Heart left ventricle (tissue), 16 donors: ENCODE measurements around the gene MALRD1. TPM values are rescaled to one million over a fixed set of nuclear protein-coding genes. Genes with fewer than 3 reads are reported as not detected.

Experiments
- ATAC-seq, 4 donors: fragments of 200-7000 bp; cut with Tn5 transposase; one replicate each; pipeline ENCODE4 v1.9.1; 2020 to 2022; ENCODE audit warnings: moderate library complexity in 4 of 4, mild to moderate bottlenecking in 3 of 4, moderate number of reproducible peaks in 1 of 4
- DNase-seq, 5 donors: peaks; one replicate each; pipeline ENCODE4 v3.0.0-alpha.2; 2020
- H3K27ac ChIP-seq, 12 donors: fragments of 200-600 bp; sonication (generic) in 4 of 12; one replicate each; pipeline versions ENCODE4 v1.5.0 to v1.8.0; 2016 to 2022; ENCODE audit warnings: mild to moderate bottlenecking in 2 of 12
- H3K27me3 ChIP-seq, 9 donors: fragments of 200-600 bp; sonication (generic) in 2 of 9; one replicate each; pipeline versions ENCODE4 v1.5.1 to v1.8.0; 2016 to 2022; ENCODE audit warnings: mild to moderate bottlenecking in 3 of 9
- H3K36me3 ChIP-seq, 9 donors: fragments of 200-600 bp; sonication (generic) in 2 of 9; one replicate each; pipeline versions ENCODE4 v1.5.0 to v1.8.0; 2018 to 2022; ENCODE audit warnings: mild to moderate bottlenecking in 2 of 9
- H3K4me1 ChIP-seq, 12 donors: fragments of 200-600 bp; sonication (generic) in 4 of 12; one replicate each; pipeline versions ENCODE4 v1.5.0 to v1.8.0; 2016 to 2022; ENCODE audit warnings: mild to moderate bottlenecking in 3 of 12
- H3K4me3 ChIP-seq, 12 donors: fragments of 200-600 bp; sonication (generic) in 4 of 12; one replicate each; pipeline versions ENCODE4 v1.5.0 to v1.8.0; 2017 to 2022; ENCODE audit warnings: mild to moderate bottlenecking in 9 of 12, moderate library complexity in 4 of 12
- H3K9me3 ChIP-seq, 12 donors: fragments of 200-600 bp; sonication (generic) in 4 of 12; one replicate each; pipeline versions ENCODE4 v1.5.0 to v1.8.0; 2016 to 2022; ENCODE audit warnings: mild to moderate bottlenecking in 1 of 12
- CTCF ChIP-seq, 12 donors: fragments of 200-600 bp; sonication (generic) in 4 of 12; IDR thresholded peaks; one replicate each; pipeline versions ENCODE4 v1.5.0 to v1.8.0; 2018 to 2022; ENCODE audit warnings: antibody characterized with exemption in 12 of 12, mild to moderate bottlenecking in 5 of 12
- POLR2A ChIP-seq, 2 donors: fragments of 450-650 bp; IDR thresholded peaks; one replicate each; pipeline ENCODE4 v1.6.1; 2017; ENCODE audit warnings: antibody characterized with exemption in 2 of 2, mild to moderate bottlenecking in 2 of 2, moderate library complexity in 2 of 2
- WGBS, 4 donors: extraction: QIAGEN DNeasy Blood & Tissue Kit in 2 of 4; methylation state at CpG; one replicate each; pipeline versions ENCODE4 v1.1.5 to v1.1.7; 2013 to 2018; 5-methylcytosine and 5-hydroxymethylcytosine counted together
- intact Hi-C, 10 donors: fragments of 100-400 bp; cut with DNase I; formaldehyde crosslinking; loops; one replicate each; pipeline versions ENCODE4 v1.11.1 to v1.14.2; 2022
- polyA plus RNA-seq, 2 donors: library from polyadenylated mRNA; stranded (reverse); fragments of 200-250 nt; gene quantifications; one replicate each; pipeline ENCODE4 v1.2.3, GENCODE V29; 2013
- total RNA-seq, 9 donors: library from RNA; depleted of rRNA in 2 of 9; stranded (reverse); fragments of >200 nt in 2 of 9; fragmentation: NEBNext Ultra II Directional in 3 of 9; extraction: Animal tissue kit (Norgen Biotek cat#: 25700) in 3 of 9; gene quantifications; one replicate each; pipeline versions ENCODE4 v1.1.0 to v1.2.4, GENCODE V29; 2016 to 2023
- donor health status: ischemic (EF 13 %, LVEDD 7.1; RV severe dilation, severe dysfunction).
- donor health status: healthy with polysubstance abuse.
- donor health status: DM: no; HTN: yes; CAD: no.
- donor health status: DM: no; HTN: no; CAD: no.
- donor health status: ischemic (EF 25% LVEDD 6.9; RV normal size, moderate dysfunction).
- donor health status: ischemic (EF 25% LVEDD 5.7; RV mildly dilated, moderate dysfunction).
- donor health status: healthy.
- donor health status: DM: yes; HTN: yes; CAD: no.
- donor health status: ischemic (EF 35%, LVEDD 5.7; RV mildly dilated, moderate dysfunction).
- donor health status: nonischemic (EF 11% LVEDD 7.7; RV severe dilation, severe dysfunction).
- donor health status: DM: yes; HTN: yes; CAD: no.
- donor health status: PGD.
- donor health status: ischemic (EF 29% LVEDD 5.4; RV normal size, mild dysfunction).
- donor health status: nonischemic (EF 23%, LVEDD 6.1; RV moderate dilation, normal function).

Gene MALRD1
- total and polyA plus RNA-seq, 11 donors = 0.12 to 1.1 (median 0.37) TPM; not detected in 1

GRCh38 chr10:19195698-19196097 is 147.1 kb downstream of the MALRD1 start:
- no peak for ATAC-seq
- Histone ChIP-seq H3K4me1 (no peaks in the 10 kb centered on the region), H3K27me3 (no peaks in the 10 kb centered on the region), H3K36me3 (no peaks in the 10 kb centered on the region), H3K9me3 (peaks cover 0 to 7% (median 0%) of the 10 kb centered on the region in 12 donors), H3K27ac (no peak overlapping the region), H3K4me3 (no peak overlapping the region)
- intact Hi-C loops = no loop called here
- no peak for TF ChIP-seq POLR2A (IDR thresholded peaks at IDR 0.05)
- no peak for TF ChIP-seq CTCF (IDR thresholded peaks at IDR 0.05)
- 88 to 90% (median 89%) methylated on average over 5 of the region's 5 CpGs for WGBS, 4 donors
- DNase-seq = no peak

- no peak for TF ChIP-seq POLR2A (IDR thresholded peaks at IDR 0.05)
- TF ChIP-seq CTCF (IDR thresholded peaks at IDR 0.05) = no peak
- H3K4me1 ChIP-seq = no peaks in the 10 kb centered on the region
- no peak overlapping the region for H3K4me3 ChIP-seq
- intact Hi-C loops = no loop called here
- WGBS, 4 donors = 68 to 84% (median 73%) methylated on average over 2 of the region's 2 CpGs
- ATAC-seq = no peak
- no peaks in the 10 kb centered on the region for H3K36me3 ChIP-seq
- no peaks in the 10 kb centered on the region for H3K27me3 ChIP-seq
- DNase-seq = no peak
- H3K27ac ChIP-seq = no peak overlapping the region
- H3K9me3 ChIP-seq = no peaks in the 10 kb centered on the region
Measured at GRCh38 chr10:19200211-19200610, 151.6 kb downstream of the MALRD1 start.

GRCh38 chr10:19204246-19204917 is 155.8 kb downstream of the MALRD1 start:
- Histone ChIP-seq H3K4me1 (no peaks in the 10 kb centered on the region), H3K36me3 (no peaks in the 10 kb centered on the region), H3K4me3 (no peak overlapping the region), H3K9me3 (no peaks in the 10 kb centered on the region), H3K27me3 (no peaks in the 10 kb centered on the region), H3K27ac (no peak overlapping the region)
- WGBS, 4 donors = 77 to 82% (median 79%) methylated on average over 5 of the region's 5 CpGs
- ATAC-seq = no peak
- intact Hi-C loops = no loop called here
- TF ChIP-seq POLR2A (IDR thresholded peaks at IDR 0.05) = no peak
- TF ChIP-seq CTCF (IDR thresholded peaks at IDR 0.05) = no peak
- DNase-seq = no peak

GRCh38 chr10:19209319-19209718 is 160.7 kb downstream of the MALRD1 start:
- Histone ChIP-seq H3K4me1 (no peaks in the 10 kb centered on the region), H3K9me3 (no peaks in the 10 kb centered on the region), H3K4me3 (no peak overlapping the region), H3K27me3 (no peaks in the 10 kb centered on the region), H3K36me3 (no peaks in the 10 kb centered on the region), H3K27ac (no peak overlapping the region)
- intact Hi-C loops = no loop called here
- DNase-seq (no peak), ATAC-seq (no peak)
- 67 to 84% (median 79%) methylated on average over 3 of the region's 3 CpGs for WGBS, 4 donors
- no peak for TF ChIP-seq CTCF (IDR thresholded peaks at IDR 0.05)
- TF ChIP-seq POLR2A (IDR thresholded peaks at IDR 0.05) = no peak
